Measurements from ENCODE around the gene SERGEF. TPM values are rescaled to one million over a fixed set of nuclear protein-coding genes. Genes with fewer than 3 reads are reported as not detected.
A peak's percentile ranks its signal among the peaks of the same experiment; 100 is the strongest.

Gene SERGEF
- total and polyA plus RNA-seq, 10 of the 15 experiments (the other 5 are each of a cell fraction or from before 2014, with no cell fraction given), result 14.6 to 27.8 (median 22.4) TPM

DNA sequence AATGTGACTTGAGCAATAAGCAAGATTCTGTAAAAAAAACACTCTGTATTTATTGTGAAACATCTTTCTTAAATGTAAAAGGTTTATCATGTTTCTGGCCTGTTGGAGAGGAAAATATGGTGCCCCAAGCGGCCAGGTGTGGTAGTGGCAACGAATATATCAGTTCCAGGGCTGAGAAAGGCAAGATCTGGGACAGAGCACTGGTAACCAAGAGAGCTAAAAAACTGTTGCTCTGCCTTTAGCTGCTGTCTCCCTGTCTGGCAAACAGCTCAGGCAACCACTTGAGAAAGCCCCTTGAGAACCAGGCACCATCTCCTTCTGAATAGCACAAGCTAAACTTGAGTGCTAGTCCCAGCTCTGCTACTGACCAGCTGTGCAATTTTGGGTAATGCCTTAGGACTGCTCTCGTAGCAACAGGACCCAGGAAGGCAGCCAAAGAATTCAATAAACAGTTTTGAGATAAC lies 148.3 kb downstream of the SERGEF start:
- no peak overlapping the region for H3K9ac ChIP-seq (ENCODE audit: control insufficient read depth, insufficient read depth, low read length)
- H4K20me1 ChIP-seq (ENCODE audit: control insufficient read depth, insufficient read depth), result no peaks in the 10 kb centered on the region
- no peaks in the 10 kb centered on the region for H3K36me3 ChIP-seq (ENCODE audit: control insufficient read depth in 2 of 2, insufficient read depth in 2 of 2, low read length in 1 of 2)
- H3K27ac ChIP-seq (ENCODE audit: control insufficient read depth, insufficient read depth), result no peak overlapping the region
- TF ChIP-seq ZNF274 (IDR thresholded peaks at IDR 0.05; ENCODE audit: insufficient read depth, insufficient read length) (no peak), CREB1 (IDR thresholded peaks at IDR 0.05; ENCODE audit: low read depth) (no peak), BHLHE40 (IDR thresholded peaks at IDR 0.05; ENCODE audit: borderline replicate concordance in 1 of 2, low read depth in 2 of 2, low read length in 1 of 2) (peak in 1 of 2 experiments; percentile 33; a peak in 1 of 4 replicates), MYC (IDR thresholded peaks at IDR 0.05; ENCODE audit: insufficient read depth, insufficient read length, insufficient replicate concordance, low read length, severe bottlenecking) (no peak), RELA (IDR thresholded peaks at IDR 0.05; ENCODE audit: borderline replicate concordance, partially characterized antibody) (no peak), SIX5 (IDR thresholded peaks at IDR 0.05; ENCODE audit: low read depth, low read length, severe bottlenecking) (no peak), TCF3 (IDR thresholded peaks at IDR 0.05; ENCODE audit: borderline replicate concordance, insufficient read depth, low read depth, low read length) (no peak), RAD51 (IDR thresholded peaks at IDR 0.05) (no peak), BACH1 (IDR thresholded peaks at IDR 0.05; ENCODE audit: borderline replicate concordance) (no peak)
- TF ChIP-seq, protein P1, sequence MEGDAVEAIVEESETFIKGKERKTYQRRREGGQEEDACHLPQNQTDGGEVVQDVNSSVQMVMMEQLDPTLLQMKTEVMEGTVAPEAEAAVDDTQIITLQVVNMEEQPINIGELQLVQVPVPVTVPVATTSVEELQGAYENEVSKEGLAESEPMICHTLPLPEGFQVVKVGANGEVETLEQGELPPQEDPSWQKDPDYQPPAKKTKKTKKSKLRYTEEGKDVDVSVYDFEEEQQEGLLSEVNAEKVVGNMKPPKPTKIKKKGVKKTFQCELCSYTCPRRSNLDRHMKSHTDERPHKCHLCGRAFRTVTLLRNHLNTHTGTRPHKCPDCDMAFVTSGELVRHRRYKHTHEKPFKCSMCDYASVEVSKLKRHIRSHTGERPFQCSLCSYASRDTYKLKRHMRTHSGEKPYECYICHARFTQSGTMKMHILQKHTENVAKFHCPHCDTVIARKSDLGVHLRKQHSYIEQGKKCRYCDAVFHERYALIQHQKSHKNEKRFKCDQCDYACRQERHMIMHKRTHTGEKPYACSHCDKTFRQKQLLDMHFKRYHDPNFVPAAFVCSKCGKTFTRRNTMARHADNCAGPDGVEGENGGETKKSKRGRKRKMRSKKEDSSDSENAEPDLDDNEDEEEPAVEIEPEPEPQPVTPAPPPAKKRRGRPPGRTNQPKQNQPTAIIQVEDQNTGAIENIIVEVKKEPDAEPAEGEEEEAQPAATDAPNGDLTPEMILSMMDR (IDR thresholded peaks at IDR 0.05 in 2 of 3, conservative IDR thresholded peaks at IDR 0.05 in 1 of 3; ENCODE audit: control insufficient read depth in 2 of 3, extremely low read depth in 1 of 3, insufficient read depth in 1 of 3, low read depth in 3 of 3, low read length in 3 of 3), result peak; percentile 53 to 81 (median 65)
- TF ChIP-seq, protein P2, sequence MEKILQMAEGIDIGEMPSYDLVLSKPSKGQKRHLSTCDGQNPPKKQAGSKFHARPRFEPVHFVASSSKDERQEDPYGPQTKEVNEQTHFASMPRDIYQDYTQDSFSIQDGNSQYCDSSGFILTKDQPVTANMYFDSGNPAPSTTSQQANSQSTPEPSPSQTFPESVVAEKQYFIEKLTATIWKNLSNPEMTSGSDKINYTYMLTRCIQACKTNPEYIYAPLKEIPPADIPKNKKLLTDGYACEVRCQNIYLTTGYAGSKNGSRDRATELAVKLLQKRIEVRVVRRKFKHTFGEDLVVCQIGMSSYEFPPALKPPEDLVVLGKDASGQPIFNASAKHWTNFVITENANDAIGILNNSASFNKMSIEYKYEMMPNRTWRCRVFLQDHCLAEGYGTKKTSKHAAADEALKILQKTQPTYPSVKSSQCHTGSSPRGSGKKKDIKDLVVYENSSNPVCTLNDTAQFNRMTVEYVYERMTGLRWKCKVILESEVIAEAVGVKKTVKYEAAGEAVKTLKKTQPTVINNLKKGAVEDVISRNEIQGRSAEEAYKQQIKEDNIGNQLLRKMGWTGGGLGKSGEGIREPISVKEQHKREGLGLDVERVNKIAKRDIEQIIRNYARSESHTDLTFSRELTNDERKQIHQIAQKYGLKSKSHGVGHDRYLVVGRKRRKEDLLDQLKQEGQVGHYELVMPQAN (conservative IDR thresholded peaks at IDR 0.05), result no peak
- ATAC-seq (peak; percentile 81), DNase-seq (ENCODE audit: low read depth, low spot score) (no peak), FAIRE-seq (no peak)
- no peak overlapping the region for H3K4me2 ChIP-seq (ENCODE audit: control insufficient read depth, insufficient read depth)
- WGBS (ENCODE audit: insufficient coverage, insufficient replicate concordance, low lambda C conversion rate, missing lambda C conversion rate), result 9% methylated on average over 3 of the region's 3 CpGs
- H3K79me2 ChIP-seq (ENCODE audit: control insufficient read depth, insufficient read depth, low read length), result no peaks in the 10 kb centered on the region
- peaks cover 2% of the 10 kb centered on the region; the same call in 2 of the 3 replicates for H3K9me3 ChIP-seq (replicated peaks; ENCODE audit: control insufficient read depth, insufficient read depth, low read length)
- H3K4me3 ChIP-seq, result no peak overlapping the region
- BruUV-seq (replicated peaks), result no TSS peak
- no peak overlapping the region for H2AFZ ChIP-seq (ENCODE audit: control insufficient read depth, low read depth, low read length)
- ChIA-PET CTCF (interaction anchor here (0.6 to 4.8 kb wide), 23 partner anchors 8 to 266 kb away, joined by 3 to 46 read pairs (median 5); no protein-coding TSS in a partner anchor), POLR2A (no interaction called here), RAD21 (ENCODE audit: unreplicated experiment) (no interaction called here), SMC1A (ENCODE audit: uncharacterized antibody, unreplicated experiment) (interaction anchor here (1.8 to 2.3 kb wide), 3 partner anchors 10 to 16 kb away, joined by 4 to 11 read pairs (median 4); no protein-coding TSS in a partner anchor)
- intact Hi-C loops (cut with micrococcal nuclease; ENCODE audit: unreplicated experiment), result no loop called here
- in situ Hi-C loops (cut with MboI), result no loop called here
- no peaks in the 10 kb centered on the region for H3K4me1 ChIP-seq (ENCODE audit: control insufficient read depth, insufficient read depth, low read length)
- H3K27me3 ChIP-seq (replicated peaks in 1 of 2; ENCODE audit: control insufficient read depth in 2 of 2, insufficient read depth in 2 of 2, low read length in 1 of 2), result no peaks in the 10 kb centered on the region
